Right atrium auricular region (tissue), 2 donors: ENCODE results near the gene GPR108. TPM values are rescaled to one million over a fixed set of nuclear protein-coding genes. Genes with fewer than 3 reads are reported as not detected.
"Not testable (repeated sequence)": the region's sequence is repeated elsewhere in the genome, so short reads cannot be mapped to it uniquely, and the experiment has no call there.

Experiments used
- DNase-seq: peaks from one replicate; pipeline ENCODE4 v3.0.0-alpha.2; 2019; ENCODE audit warnings: low spot score
- H3K27ac ChIP-seq, 2 donors: fragments of 200-600 bp; sonication (generic); 1 replicate in 1 of 2; 2 replicates in 1 of 2; pipeline ENCODE4 v1.5.1; 2016 to 2019
- H3K27me3 ChIP-seq, 2 donors: fragments of 200-600 bp; sonication (generic); one replicate each; pipeline versions ENCODE4 v1.5.1 to v1.6.0; 2017 to 2019
- H3K36me3 ChIP-seq: fragments of 200-600 bp; sonication (generic); one replicate; pipeline ENCODE4 v1.5.1; 2016
- H3K4me1 ChIP-seq, 2 donors: fragments of 200-600 bp; sonication (generic); one replicate each; pipeline versions ENCODE4 v1.5.1 to v1.6.0; 2017 to 2019
- H3K4me3 ChIP-seq, 2 donors: fragments of 200-600 bp; sonication (generic); 1 replicate in 1 of 2; 2 replicates in 1 of 2; pipeline ENCODE4 v1.5.1; 2017 to 2019; ENCODE audit warnings: mild to moderate bottlenecking in 1 of 2, moderate library complexity in 1 of 2
- H3K9me3 ChIP-seq, 2 donors: fragments of 200-600 bp; sonication (generic); one replicate each; pipeline ENCODE4 v1.5.1; 2019
- total RNA-seq, 2 donors: library from RNA; depleted of rRNA; stranded (reverse); fragments of >200 nt; gene quantifications; one replicate each; pipeline ENCODE4 v1.1.0, GENCODE V29; 2016
- TF ChIP-seq, protein P1 (sequence below), 2 donors: fragments of 200-600 bp; sonication (generic); IDR thresholded peaks; one replicate each; pipeline ENCODE4 v1.5.1; 2019; ENCODE audit warnings: antibody characterized with exemption in 2 of 2

The GPR108 gene
- total RNA-seq, 2 donors from 2014 or later: 40.3 to 41.3 TPM

DNA sequence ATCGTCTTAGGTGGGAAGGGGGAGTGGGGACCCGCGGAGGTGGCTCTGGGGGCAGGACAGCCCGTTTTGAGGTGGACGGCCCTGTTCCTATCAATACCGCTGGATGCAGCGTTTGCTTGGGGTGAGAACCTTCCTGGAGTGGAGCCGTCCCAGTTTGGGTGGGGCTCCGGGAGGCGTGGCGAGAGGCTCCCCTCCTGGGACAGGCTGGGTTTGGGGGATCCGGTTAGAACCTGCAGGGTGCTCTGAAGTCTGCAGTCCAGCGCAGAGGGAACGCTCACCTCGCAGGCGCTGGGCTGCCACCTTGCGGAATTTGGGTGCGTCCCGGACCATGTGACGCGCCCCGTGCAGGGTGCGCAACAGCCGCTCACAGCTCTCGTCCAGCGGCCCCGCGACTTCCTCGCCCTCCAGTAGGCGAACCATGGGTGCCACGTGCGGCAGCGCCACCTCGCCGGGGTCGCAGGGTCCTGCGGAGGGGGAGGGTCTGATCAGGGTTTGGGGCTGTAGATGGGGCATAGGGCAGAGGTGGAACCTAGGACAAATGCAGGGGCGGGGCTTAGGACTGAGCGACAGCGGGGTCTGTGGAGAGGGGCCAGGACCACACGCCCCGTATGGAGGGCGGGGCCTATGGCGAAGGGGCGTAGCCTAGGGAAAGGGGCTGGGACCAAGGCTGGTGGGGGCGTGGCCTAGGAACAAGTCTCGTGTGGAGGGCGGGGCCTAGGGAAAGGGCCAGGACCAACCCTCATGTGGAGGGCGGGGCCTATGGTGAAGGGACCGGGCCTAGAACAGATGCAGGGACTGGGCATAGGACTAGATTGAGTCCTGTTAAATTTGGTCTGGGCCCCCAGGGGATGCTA is 16.0 kb upstream of the GPR108 start:
- H3K9me3 ChIP-seq: no peaks in the 10 kb centered on the region
- peak overlapping the region; percentile 23 to 48 for H3K4me3 ChIP-seq
- H3K4me1 ChIP-seq: peaks cover 0 to 13% of the 10 kb centered on the region in 2 donors
- peak overlapping the region; percentile 42 to 62 for H3K27ac ChIP-seq
- DNase-seq: peak; percentile 80
- TF ChIP-seq, protein P1, sequence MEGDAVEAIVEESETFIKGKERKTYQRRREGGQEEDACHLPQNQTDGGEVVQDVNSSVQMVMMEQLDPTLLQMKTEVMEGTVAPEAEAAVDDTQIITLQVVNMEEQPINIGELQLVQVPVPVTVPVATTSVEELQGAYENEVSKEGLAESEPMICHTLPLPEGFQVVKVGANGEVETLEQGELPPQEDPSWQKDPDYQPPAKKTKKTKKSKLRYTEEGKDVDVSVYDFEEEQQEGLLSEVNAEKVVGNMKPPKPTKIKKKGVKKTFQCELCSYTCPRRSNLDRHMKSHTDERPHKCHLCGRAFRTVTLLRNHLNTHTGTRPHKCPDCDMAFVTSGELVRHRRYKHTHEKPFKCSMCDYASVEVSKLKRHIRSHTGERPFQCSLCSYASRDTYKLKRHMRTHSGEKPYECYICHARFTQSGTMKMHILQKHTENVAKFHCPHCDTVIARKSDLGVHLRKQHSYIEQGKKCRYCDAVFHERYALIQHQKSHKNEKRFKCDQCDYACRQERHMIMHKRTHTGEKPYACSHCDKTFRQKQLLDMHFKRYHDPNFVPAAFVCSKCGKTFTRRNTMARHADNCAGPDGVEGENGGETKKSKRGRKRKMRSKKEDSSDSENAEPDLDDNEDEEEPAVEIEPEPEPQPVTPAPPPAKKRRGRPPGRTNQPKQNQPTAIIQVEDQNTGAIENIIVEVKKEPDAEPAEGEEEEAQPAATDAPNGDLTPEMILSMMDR (IDR thresholded peaks at IDR 0.05): peak in 1 of 2 donors; percentile 72
- peaks cover 43% of the 10 kb centered on the region for H3K36me3 ChIP-seq
- no peaks in the 10 kb centered on the region for H3K27me3 ChIP-seq

DNA sequence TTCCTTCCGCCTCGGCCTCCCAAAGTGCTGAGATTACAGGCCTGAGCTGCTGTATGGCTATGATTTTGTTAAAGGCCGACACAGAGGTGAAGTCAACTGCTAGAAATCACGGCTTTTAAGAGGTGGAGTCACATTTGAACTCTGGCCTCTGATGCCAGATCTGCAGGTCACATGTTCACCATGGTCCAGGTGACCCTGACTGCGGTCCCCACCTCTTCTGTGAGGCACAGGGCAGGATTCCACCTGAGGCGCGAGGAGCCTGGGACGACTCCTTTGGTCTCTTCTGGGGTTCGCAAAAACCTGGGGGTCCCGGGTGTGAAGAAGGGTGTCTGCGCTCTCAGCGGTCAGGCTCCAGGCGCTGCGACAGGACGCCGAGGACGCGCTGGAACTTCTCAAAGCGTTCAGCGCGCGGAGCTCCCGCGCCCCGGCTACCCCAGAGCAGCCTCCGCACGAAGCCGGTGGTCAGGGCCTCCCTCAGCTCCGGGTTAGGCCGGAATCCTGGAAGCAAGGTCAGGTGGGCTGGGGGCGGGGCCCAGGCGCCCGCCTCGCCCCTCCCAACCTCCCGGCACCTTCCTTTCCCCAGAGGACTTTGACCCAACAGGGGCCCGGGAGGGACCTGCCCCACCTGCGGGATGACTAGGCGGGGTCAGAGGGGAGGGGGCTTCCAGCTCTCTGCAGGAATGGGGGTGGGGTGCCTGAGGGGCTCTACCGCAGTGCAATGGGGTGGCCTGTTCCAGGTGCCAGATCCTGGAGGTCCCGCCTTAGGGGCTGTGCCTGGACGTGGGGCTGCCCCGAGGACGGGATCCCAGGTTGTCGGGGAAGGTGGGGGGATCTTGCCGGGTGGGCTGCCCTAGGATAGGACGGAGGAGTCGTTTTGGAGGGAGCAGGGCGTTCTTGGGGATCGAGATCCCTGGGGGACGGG is 15.1 kb upstream of the GPR108 start:
- Histone ChIP-seq H3K27ac (peak overlapping the region in 1 of 2 donors; percentile 62), H3K4me1 (peaks cover 0 to 18% of the 10 kb centered on the region in 2 donors), H3K27me3 (no peaks in the 10 kb centered on the region), H3K36me3 (peaks cover 52% of the 10 kb centered on the region), H3K9me3 (no peaks in the 10 kb centered on the region), H3K4me3 (peak overlapping the region in 1 of 2 donors; percentile 48)
- TF ChIP-seq, protein P1 (IDR thresholded peaks at IDR 0.05): no peak
- DNase-seq: no peak

DNA sequence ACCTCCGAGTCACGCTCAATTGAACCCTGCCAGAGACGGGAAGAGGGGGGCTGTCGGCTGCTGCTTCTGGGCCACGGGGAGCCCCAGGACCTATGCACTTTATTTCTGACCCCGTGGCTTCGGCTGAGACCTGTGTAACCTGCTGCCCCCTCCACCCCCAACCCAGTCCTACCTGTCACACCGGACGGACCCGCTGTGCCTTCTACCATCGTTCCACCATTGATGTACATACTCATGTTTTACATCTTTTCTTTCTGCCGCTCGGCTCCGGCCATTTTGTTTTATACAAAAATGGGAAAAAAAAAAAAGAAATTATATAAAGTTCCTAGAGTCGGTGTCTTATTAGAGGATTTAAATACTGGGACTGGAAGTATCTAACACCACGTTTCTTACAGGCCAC is 13.8 kb upstream of the GPR108 start:
- no peaks in the 10 kb centered on the region for H3K9me3 ChIP-seq
- TF ChIP-seq, protein P1 (IDR thresholded peaks at IDR 0.05): no peak
- no peak for DNase-seq
- H3K27me3 ChIP-seq: no peaks in the 10 kb centered on the region
- no peak overlapping the region for H3K27ac ChIP-seq
- H3K36me3 ChIP-seq: peaks cover 65% of the 10 kb centered on the region
- H3K4me1 ChIP-seq: peaks cover 0 to 19% of the 10 kb centered on the region in 2 donors
- no peak overlapping the region for H3K4me3 ChIP-seq

DNA sequence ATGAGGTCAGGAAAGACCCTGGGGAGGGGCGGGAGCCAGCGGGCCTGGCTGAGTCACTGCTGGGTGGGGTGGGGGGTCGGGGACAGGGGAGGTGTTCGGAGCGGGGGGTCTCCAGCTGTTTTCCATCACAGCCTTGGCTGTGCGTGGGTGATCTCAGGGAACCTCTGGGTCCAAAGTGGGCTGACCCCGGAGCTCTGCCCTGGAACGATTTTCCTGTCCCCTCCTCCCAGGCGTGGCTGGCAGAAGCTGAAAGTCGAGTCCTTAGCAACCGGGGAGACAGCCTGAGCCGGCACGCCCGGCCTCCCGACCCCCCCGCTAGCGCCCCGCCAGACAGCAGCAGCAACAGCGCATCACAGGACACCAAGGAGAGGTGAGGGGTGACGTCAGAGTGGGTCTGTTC is 12.7 kb upstream of the GPR108 start:
- TF ChIP-seq, protein P1 (IDR thresholded peaks at IDR 0.05): no peak
- Histone ChIP-seq H3K27ac (peak overlapping the region in 1 of 2 donors; percentile 45), H3K36me3 (peaks cover 75% of the 10 kb centered on the region), H3K9me3 (no peaks in the 10 kb centered on the region), H3K27me3 (no peaks in the 10 kb centered on the region), H3K4me3 (no peak overlapping the region), H3K4me1 (peaks cover 0 to 31% of the 10 kb centered on the region in 2 donors)
- peak; percentile 83 for DNase-seq

DNA sequence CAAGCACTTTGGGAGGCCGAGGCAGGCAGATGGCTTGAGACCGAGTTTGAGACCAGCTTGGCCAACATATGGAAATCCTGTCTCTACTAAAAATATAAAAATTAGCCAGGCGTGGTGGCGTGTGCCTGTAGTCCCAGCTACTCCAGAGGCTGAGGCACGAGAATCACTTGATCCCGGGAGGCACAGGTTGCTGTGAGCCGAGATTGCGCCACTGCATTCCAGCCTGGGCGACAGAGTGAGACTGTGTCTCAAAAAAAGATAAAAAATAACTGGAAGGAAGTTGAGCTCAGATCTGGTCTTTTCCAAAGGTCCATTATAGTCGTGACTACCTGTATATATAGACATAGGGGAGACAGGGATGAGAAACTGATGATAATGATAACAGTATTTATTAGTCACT is 11.2 kb upstream of the GPR108 start:
- Histone ChIP-seq H3K27ac (peak overlapping the region in 1 of 2 donors; percentile 39), H3K4me1 (peaks cover 0 to 44% of the 10 kb centered on the region in 2 donors)

DNA sequence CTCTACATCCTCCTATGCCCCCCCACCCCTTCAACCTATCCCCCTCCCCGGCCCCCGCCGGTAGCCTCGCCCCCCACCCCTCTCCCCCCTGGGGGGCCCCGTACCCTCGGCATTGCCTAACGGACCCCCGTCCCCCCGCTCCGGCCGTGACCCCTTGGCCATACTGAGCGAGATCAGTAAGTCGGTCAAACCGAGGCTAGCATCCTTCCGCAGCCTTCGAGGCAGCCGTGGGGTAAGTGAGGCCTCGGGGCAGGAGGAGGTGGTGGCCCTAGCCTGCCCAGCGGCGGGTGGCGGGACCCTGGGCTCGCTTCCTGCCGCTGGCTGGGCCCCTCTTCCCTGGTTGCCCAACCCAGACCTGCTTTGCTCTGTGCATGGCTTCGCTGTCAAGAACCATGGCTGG is 8.6 kb upstream of the GPR108 start:
- Histone ChIP-seq H3K27me3 (no peaks in the 10 kb centered on the region), H3K27ac (peak overlapping the region in 1 of 2 donors; percentile 82), H3K36me3 (peaks cover 70% of the 10 kb centered on the region), H3K9me3 (no peaks in the 10 kb centered on the region), H3K4me3 (no peak overlapping the region), H3K4me1 (peaks cover 0 to 59% of the 10 kb centered on the region in 2 donors)
- TF ChIP-seq, protein P1 (IDR thresholded peaks at IDR 0.05): no peak
- DNase-seq: no peak

More for the DNA sequence above, 11.2 kb upstream of the GPR108 start:
- DNase-seq: peak; percentile 74
- H3K27me3 ChIP-seq, H3K4me3 ChIP-seq, H3K9me3 ChIP-seq: not testable (repeated sequence)
- peaks cover 78% of the 10 kb centered on the region for H3K36me3 ChIP-seq
